SK-N-SH (cell line): ENCODE data around the gene SLC27A2. TPM values are rescaled to one million over a fixed set of nuclear protein-coding genes. Genes with fewer than 3 reads are reported as not detected.

Experiments used
- CTCF ChIA-PET: fragments of 300-600, 350-600 bp; formaldehyde crosslinking; extraction: SDS; loops from one replicate; lab custom pipeline; 2021; lab: Yijun Ruan, JAX
- POLR2A ChIA-PET: fragments of 350-600 bp; sonication (Branson Sonifier 250); formaldehyde crosslinking; extraction: SDS; loops from one replicate; lab custom pipeline; 2020; ENCODE audit warnings: antibody characterized with exemption, inconsistent platforms; lab: Yijun Ruan, JAX
- DNase-seq: peaks from one replicate; pipeline ENCODE4 v3.0.0; 2012
- H2AFZ ChIP-seq: fragments of 200-600 bp; sonication (generic); 2 replicates; pipeline ENCODE4 v1.8.1; 2016; ENCODE audit warnings: antibody characterized with exemption, mild to moderate bottlenecking, low read depth
- H3F3A ChIP-seq: fragments of 200-600 bp; sonication (generic); replicated peaks from 2 replicates; pipeline ENCODE3; 2016; ENCODE audit warnings: antibody characterized with exemption, mild to moderate bottlenecking; ENCODE audit not compliant: insufficient read depth
- H3K27ac ChIP-seq, 2 experiments: fragments of 200-500 bp in 1 of 2; fragments of 200-600 bp in 1 of 2; sonication (Bioruptor generic) in 1 of 2; sonication (generic), shearing (Covaris generic) in 1 of 2; 2 replicates each; pipeline versions ENCODE4 v1.5.1 to v1.6.1; 2014 to 2016; ENCODE audit warnings: low read depth in 2 of 2, inconsistent platforms in 1 of 2, low read length in 1 of 2, mild to moderate bottlenecking in 1 of 2, mixed read lengths in 1 of 2
- H3K27me3 ChIP-seq: fragments of 200-600 bp; sonication (generic), shearing (Covaris generic); 2 replicates; pipeline ENCODE4 v1.6.1; 2016; ENCODE audit warnings: mixed run types; ENCODE audit not compliant: insufficient read depth
- H3K36me3 ChIP-seq, 2 experiments: fragments of 200-500 bp in 1 of 2; fragments of 200-600 bp in 1 of 2; sonication (Bioruptor generic) in 1 of 2; sonication (generic) in 1 of 2; replicated peaks in 1 of 2; 2 replicates each; pipeline versions ENCODE3 to v1.5.1; 2014 to 2016; ENCODE audit warnings: low read length in 1 of 2, mild to moderate bottlenecking in 1 of 2; ENCODE audit not compliant: insufficient read depth in 2 of 2, control insufficient read depth in 1 of 2
- H3K4me1 ChIP-seq, 2 experiments: fragments of 200-500 bp in 1 of 2; fragments of 200-600 bp in 1 of 2; sonication (Bioruptor generic) in 1 of 2; sonication (generic), shearing (Covaris generic) in 1 of 2; 2 replicates each; pipeline versions ENCODE4 v1.5.1 to v1.6.1; 2014 to 2016; ENCODE audit warnings: low read depth in 1 of 2, low read length in 1 of 2, mixed run types in 1 of 2; ENCODE audit not compliant: insufficient read depth in 2 of 2, control insufficient read depth in 1 of 2
- H3K4me2 ChIP-seq: fragments of 200-600 bp; sonication (generic), shearing (Covaris generic); 2 replicates; pipeline ENCODE4 v1.6.1; 2017; ENCODE audit warnings: mixed run types
- H3K4me3 ChIP-seq, 2 experiments: fragments of 200-500 bp in 1 of 2; fragments of 200-600 bp in 1 of 2; sonication (Bioruptor generic) in 1 of 2; sonication (generic), shearing (Covaris generic) in 1 of 2; 2 replicates each; pipeline versions ENCODE4 v1.5.1 to v1.8.1; 2014 to 2016; ENCODE audit warnings: low read depth in 2 of 2, inconsistent platforms in 1 of 2, low read length in 1 of 2, mild to moderate bottlenecking in 1 of 2, mixed read lengths in 1 of 2, moderate library complexity in 1 of 2
- H3K79me2 ChIP-seq: fragments of 200-600 bp; sonication (generic); 2 replicates; pipeline ENCODE4 v1.8.1; 2017; ENCODE audit warnings: mild to moderate bottlenecking; ENCODE audit not compliant: insufficient read depth
- H3K9ac ChIP-seq: fragments of 200-600 bp; sonication (generic); 2 replicates; pipeline ENCODE4 v1.6.1; 2017; ENCODE audit warnings: mixed run types
- H3K9me2 ChIP-seq: fragments of 200-600 bp; sonication (generic); 2 replicates; pipeline ENCODE4 v1.6.1; 2017; ENCODE audit warnings: mixed run types
- H3K9me3 ChIP-seq: fragments of 200-600 bp; sonication (generic); 2 replicates; pipeline ENCODE4 v1.6.1; 2017; ENCODE audit warnings: mixed run types, mild to moderate bottlenecking, moderate library complexity
- H4K20me1 ChIP-seq: fragments of 200-600 bp; sonication (generic); 2 replicates; pipeline ENCODE4 v1.6.1; 2017; ENCODE audit warnings: mild to moderate bottlenecking, mixed run types; ENCODE audit not compliant: insufficient read depth
- CTCF ChIP-seq: fragments of 200-600 bp; sonication (generic); IDR thresholded peaks from 2 replicates; pipeline ENCODE4 v1.6.1; 2017; ENCODE audit warnings: antibody characterized with exemption, mild to moderate bottlenecking, moderate library complexity
- IRF3 ChIP-seq: fragments of 150-350 bp; IDR thresholded peaks from 2 replicates; pipeline ENCODE4 v1.6.1; 2016; ENCODE audit warnings: mild to moderate bottlenecking, low read depth, low read length
- MAX ChIP-seq: IDR thresholded peaks from 2 replicates; pipeline ENCODE4 v1.4.0; 2012; ENCODE audit warnings: low read depth
- MEF2A ChIP-seq: IDR thresholded peaks from 2 replicates; pipeline ENCODE4 v1.4.0; 2012; ENCODE audit warnings: low read depth, borderline replicate concordance
- NRF1 ChIP-seq: IDR thresholded peaks from 2 replicates; pipeline ENCODE4 v1.6.1; 2012; ENCODE audit warnings: low read depth, mild to moderate bottlenecking, low read length
- PBX3 ChIP-seq: IDR thresholded peaks from 2 replicates; pipeline ENCODE4; 2012
- RXRA ChIP-seq: IDR thresholded peaks from 2 replicates; pipeline ENCODE4 v1.4.0; 2012; ENCODE audit warnings: low read depth, mild to moderate bottlenecking, borderline replicate concordance
- SMC3 ChIP-seq: IDR thresholded peaks from 2 replicates; pipeline ENCODE4 v1.6.1; 2012; ENCODE audit warnings: low read depth, low read length, improper control_type of control experiment
- USF1 ChIP-seq: IDR thresholded peaks from 2 replicates; pipeline ENCODE4 v1.4.0; 2012; ENCODE audit warnings: low read depth, borderline replicate concordance
- ZBTB33 ChIP-seq: IDR thresholded peaks from 2 replicates; pipeline ENCODE4 v1.4.0; 2012; ENCODE audit warnings: low read depth, borderline replicate concordance
- WGBS: methylation state at CpG from one replicate; pipeline ENCODE4 v1.1.6; 2017; ENCODE audit warnings: low lambda C conversion rate; 5-methylcytosine and 5-hydroxymethylcytosine counted together
- polyA plus RNA-seq, 3 experiments: library from polyadenylated mRNA; depleted of rRNA; stranded (reverse); fragments of >200 nt; gene quantifications; 2 replicates each; pipeline ENCODE4 v1.2.3, GENCODE V29; 2012

Gene SLC27A2
- polyA plus RNA-seq, 1 of the 3 experiments (the other 2 are of a cell fraction): 0.49 TPM

- no peak for TF ChIP-seq MEF2A
- TF ChIP-seq USF1: no peak
- TF ChIP-seq PBX3: no peak
- TF ChIP-seq ZBTB33: no peak
- TF ChIP-seq MAX: no peak
- TF ChIP-seq RXRA: no peak
- no peak for TF ChIP-seq CTCF
- no peak for TF ChIP-seq NRF1
- TF ChIP-seq SMC3: no peak
- no peak for TF ChIP-seq IRF3
- TF ChIP-seq, all 33 proteins: peak for 0
- Histone ChIP-seq H3K9me2 (no peaks in the 10 kb centered on the region), H3K9ac (no peak overlapping the region), H3K27me3 (no peaks in the 10 kb centered on the region), H2AFZ (no peak overlapping the region), H3K9me3 (no peaks in the 10 kb centered on the region), H3K4me3 (no peak overlapping the region), H3K4me2 (no peak overlapping the region), H4K20me1 (no peaks in the 10 kb centered on the region), H3K4me1 (no peaks in the 10 kb centered on the region), H3K36me3 (no peaks in the 10 kb centered on the region), H3F3A (no peaks in the 10 kb centered on the region), H3K79me2 (no peaks in the 10 kb centered on the region), H3K27ac (no peak overlapping the region)
- ChIA-PET CTCF (interaction anchor here (1.1 to 2.8 kb wide), 3 partner anchors 11 to 899 kb away, joined by 3 to 12 read pairs (median 6); no protein-coding TSS in a partner anchor), POLR2A (no interaction called here)
- 40% methylated on average over 2 of the region's 2 CpGs for WGBS
- no peak for DNase-seq
Observed at GRCh38 chr15:50134524-50135024, 47.4 kb upstream of the SLC27A2 start.
